GM18861 (cell line): ENCODE results near the gene FCER2.

Experiments
- ATAC-seq: cut with Tn5 transposase; IDR thresholded peaks from one replicate; pipeline ENCODE4 v1.9.1; 2021; ENCODE audit not compliant: unreplicated experiment

FCER2 gene

GRCh38 chr19:7734220-7735203 is 32.6 kb upstream of the FCER2 start:
- no peak for ATAC-seq

- no peak for ATAC-seq
Measured at GRCh38 chr19:7733376-7733775, 31.4 kb upstream of the FCER2 start.

DNA sequence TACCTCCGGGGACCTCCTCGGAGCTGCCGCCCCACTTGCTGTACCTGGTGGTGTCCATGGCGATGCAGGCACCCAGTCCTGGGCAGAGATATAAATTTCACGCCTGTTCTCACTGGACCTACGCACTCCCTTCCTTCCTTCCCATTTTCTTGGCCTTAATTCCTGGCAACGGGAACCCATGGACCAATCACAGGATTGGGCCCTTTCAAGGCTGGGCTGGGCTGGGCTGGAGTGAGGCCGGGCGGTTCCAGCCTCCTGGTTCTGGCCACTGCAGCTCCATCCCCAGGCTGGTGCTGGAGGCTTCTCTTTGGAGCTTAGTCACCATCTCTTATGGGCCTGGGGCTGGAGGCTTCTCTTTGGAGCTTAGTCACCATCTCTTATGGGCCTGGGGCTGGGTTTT is 30.1 kb upstream of the FCER2 start, which contains the start of gene CLEC4G:
CLEC4G (minus strand) TSS at position 66 of the 400 bp plus-strand sequence; CDS start at position 58, 8 bp downstream.
- no peak for ATAC-seq

DNA sequence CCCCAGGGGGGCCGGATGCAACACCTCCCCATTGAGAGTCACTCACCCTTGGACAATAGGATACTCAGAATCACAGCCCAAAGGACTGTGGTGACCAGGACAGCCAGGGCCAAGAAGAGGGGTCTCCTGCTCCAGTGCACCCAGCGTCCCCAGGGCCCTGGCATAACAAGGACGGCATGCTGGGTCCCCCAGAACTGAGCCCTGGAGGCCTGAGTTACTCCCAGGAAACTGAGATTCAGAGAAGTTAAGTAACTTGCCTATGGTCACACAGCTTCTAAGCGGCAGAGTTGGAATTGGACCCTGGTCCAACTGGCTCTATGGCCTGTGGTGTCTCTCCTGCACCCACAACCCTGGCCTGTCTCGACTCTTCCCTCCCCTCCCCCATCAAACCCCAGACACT is 29.7 kb upstream of the FCER2 start:
- ATAC-seq: no peak

DNA sequence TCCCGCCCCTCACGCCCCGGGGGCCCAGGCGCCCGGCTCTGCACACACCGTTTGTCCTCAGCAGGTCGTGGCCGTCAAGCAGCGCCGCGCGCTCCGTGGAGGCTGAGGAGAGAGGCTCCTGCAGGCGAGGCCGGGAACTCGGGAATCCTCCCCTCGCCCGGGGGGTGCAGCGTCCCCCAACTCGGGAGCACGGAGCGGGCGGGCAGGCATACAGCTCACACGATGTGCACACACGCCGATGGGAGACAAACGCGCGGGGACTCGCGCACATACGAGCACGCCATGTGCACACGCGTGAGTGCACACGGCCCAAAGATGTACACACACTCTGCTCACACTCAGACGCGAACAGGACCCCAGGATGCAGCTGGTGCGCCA is 29.3 kb upstream of the FCER2 start:
- ATAC-seq: no peak

DNA sequence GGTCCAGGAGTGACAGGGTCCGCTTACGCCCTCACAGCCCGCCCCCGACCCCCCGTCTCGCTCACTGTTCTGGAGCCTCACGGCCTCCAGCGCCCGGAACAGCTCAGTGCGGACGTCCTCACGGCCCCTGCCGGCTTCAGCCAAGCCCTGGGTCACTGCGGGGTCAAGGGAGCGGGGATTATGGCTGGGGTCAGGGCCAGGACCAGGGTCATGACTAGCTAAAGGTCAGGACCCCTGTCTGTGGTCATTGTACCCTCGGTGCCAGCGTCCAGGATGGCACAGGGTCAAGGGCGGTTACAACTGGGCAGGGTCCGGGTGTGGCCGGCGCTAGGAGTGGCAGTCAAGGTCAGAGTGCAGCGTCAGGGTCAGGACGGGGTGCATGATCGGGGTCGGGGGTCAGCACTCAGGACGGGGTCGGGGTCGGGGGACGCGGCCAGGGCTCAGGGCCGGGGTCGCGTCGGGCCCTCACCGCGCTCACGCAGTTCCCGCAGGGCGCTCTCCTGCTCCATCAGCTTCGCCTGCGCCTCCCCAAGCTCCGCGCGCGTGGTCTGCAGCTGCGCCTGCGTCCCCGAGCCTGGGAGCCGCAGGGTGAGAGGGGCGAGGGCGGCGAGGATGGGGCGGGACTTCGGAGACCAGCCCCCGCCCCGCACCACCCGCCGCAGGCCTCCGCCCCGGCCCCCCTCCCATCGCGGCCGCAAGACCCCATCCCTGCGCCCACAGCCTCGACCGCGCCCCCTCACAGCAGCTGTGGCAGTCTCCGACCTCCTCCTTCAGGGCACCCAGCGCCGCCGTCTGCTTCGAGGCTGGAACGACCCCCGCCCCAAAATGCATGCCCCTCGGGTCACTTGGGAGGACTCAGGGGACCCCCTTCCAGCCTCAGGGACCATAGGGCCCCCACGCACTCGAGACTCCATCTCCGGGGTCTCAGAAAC is 28.6 kb upstream of the FCER2 start:
- ATAC-seq: no peak

GRCh38 chr19:7729831-7730285 is 27.9 kb upstream of the FCER2 start:
- ATAC-seq: no peak

GRCh38 chr19:7729211-7729610 is 27.3 kb upstream of the FCER2 start:
- no peak for ATAC-seq

- no peak for ATAC-seq
Measured at GRCh38 chr19:7725791-7726190, 23.9 kb upstream of the FCER2 start.

GRCh38 chr19:7722231-7722651 is 20.3 kb upstream of the FCER2 start:
- ATAC-seq: peak; percentile 62

DNA sequence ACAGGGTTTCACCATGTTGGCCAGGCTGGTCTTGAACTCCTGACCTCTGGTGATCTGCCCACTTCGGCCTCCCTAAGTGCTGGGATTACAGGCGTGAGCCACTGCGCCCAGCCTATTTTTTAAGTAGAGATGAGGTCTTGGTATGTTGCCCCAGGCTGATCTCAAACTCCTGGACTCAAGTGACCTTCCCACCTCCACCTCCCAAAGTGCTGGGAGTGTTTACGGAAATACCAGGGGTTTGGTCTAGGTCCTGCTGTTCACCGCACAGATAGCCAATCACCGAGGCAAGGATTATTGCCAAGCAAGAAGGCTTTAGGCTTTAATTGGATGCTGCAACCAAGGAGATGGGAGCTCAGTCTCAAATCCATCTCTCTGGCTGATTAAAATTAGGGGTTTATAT is 18.4 kb upstream of the FCER2 start:
- no peak for ATAC-seq

DNA sequence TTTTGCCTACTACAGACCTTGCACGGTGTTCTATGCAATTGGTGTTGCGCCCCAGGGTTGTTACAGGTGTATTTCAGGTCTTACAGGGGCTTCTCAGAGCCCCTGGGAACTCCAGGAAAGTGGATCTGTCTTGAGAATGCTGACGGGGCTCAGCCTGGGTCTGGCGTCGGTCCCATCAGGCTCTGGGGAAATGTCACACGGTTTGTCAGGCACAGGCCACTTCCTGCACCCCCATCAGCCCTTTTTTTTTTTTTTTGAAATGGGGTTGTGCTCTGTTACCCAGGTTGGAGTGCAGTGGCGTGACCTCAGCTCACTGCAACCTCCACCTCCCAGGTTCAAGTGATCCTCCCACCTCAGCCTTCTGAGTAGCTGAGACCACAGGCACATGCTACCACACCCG is 16.7 kb upstream of the FCER2 start:
- no peak for ATAC-seq

DNA sequence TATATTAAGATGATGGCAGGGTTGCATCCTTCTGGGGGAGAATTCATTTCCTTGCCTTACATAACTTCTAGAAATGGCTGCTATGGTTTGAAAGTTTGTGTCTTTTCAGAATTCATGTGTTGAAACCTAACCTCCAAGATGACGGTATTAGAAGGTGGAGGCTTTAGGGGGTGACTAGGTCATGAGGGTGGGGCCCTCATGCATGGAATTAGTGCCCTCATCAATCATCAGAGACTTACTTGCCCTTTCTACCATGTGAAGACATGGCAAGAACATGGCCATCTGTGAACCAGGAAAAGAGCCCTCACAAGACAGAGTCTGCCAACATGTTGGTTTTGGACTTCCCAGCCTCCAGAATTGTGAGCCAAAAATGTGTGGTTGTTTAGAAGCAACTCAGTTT is 14.8 kb upstream of the FCER2 start:
- ATAC-seq: no peak

- no peak for ATAC-seq
Measured at GRCh38 chr19:7715671-7716070, 13.7 kb upstream of the FCER2 start.

GRCh38 chr19:7710616-7711015 is 8.7 kb upstream of the FCER2 start:
- ATAC-seq: no peak

DNA sequence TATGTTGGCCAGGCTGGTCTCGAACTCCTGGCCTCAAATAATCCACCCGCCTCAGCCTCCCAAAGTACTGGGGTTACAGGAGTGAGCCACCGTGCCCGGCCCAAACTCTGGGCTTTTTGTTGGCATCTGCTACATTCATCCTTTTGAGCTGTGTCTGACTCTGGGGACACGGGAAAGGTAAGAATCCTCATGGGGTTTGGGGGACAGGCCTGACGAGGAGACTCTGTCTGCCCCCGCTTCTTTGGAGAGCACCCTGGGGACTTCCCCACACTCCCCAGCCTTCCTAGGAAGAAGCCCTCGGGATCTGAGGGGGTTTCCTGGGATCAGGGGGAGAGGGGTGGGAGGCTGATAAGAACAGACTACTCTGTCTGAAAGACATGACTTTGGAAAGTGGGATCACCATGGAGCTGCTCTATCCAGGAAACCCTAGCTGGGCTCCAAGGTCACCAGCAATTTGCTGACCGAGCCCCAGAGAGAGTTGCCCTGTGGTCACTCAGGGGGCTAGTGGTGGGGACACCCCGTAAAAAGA is 8.1 kb upstream of the FCER2 start:
- ATAC-seq: no peak

DNA sequence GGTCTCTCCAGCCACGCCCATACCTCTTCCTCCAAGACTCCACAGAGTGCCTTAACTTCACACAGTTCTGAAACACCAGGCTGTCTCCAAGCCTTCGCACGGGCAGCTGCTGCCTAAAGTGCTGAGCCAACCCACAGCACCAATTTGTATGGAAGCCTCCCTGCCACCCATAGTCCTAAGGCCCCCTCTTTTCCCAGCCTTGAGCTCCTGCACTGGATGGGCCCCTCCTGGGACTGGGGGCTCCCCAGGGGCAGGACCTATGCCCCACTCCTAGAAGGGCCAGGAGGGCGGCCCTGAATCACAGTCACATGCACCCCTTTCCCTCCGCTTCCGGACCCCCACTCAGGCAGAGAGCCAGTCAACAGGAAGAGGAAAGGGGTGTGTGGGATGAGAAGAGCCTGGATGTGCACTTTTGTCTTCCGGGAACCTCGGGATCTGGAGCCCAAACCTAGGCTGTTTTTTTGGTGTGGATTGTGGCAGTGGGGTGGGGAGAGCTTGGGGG is 5.1 kb upstream of the FCER2 start:
- no peak for ATAC-seq

GRCh38 chr19:7706188-7706954 is 4.4 kb upstream of the FCER2 start:
- no peak for ATAC-seq

DNA sequence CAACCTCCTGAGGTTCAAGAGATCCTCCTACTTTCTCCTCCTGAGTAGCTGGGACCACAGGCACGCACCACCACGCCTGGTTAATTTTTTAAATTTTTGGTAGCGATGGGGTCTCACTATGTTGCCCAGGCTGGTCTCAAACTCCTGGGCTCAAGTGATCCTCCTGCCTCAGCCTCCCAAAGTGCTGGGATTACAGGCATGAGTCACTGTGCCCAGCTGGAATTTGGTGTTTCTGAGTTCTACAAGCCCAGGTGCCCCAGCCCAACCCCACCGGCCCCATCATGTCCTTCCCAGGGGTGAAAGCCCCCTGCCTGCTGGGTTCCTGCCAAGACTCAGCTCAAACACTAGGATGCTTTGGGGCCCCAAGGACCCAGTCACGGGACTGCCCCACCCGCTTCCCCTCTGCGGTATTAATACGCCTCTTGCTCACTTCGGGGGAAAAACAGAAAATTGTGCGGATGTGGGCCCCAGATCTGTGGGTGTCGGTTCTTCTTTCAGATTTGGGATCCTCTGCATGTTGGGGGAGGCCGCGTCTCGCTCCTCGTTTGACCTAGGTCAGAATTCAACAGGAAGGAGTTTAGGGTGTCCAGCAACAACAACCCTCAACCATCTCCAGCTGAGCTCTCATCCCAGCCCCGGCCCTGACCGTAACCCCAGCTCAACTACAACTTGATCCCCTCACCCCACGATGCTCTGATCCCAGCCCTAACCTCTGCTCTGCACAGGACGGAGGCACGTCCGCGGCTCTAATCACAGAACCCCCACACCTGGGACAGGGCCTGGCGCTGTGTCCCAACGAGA is 3.7 kb upstream of the FCER2 start:
- ATAC-seq: peak; percentile 31
